Subcutaneous abdominal adipose tissue (tissue), 5 donors: ENCODE measurements around the gene MUC5AC.

Experiments used
- H3K27ac ChIP-seq: one replicate; pipeline ENCODE4 v1.7.0; 2013; ENCODE audit warnings: low read depth, mild to moderate bottlenecking, inconsistent platforms, low read length, moderate library complexity
- H3K27me3 ChIP-seq, 5 donors: one replicate each; pipeline ENCODE4 v1.7.0; 2013; ENCODE audit warnings: low read length in 5 of 5, inconsistent platforms in 1 of 5; ENCODE audit not compliant: control insufficient read depth in 5 of 5, insufficient read depth in 4 of 5
- H3K36me3 ChIP-seq, 5 donors: one replicate each; pipeline ENCODE4 v1.7.0; 2013; ENCODE audit warnings: low read length in 5 of 5; ENCODE audit not compliant: control insufficient read depth in 5 of 5, insufficient read depth in 5 of 5
- H3K4me1 ChIP-seq, 5 donors: one replicate each; pipeline ENCODE4 v1.7.0; 2013; ENCODE audit warnings: low read length in 5 of 5, mild to moderate bottlenecking in 3 of 5, moderate library complexity in 1 of 5; ENCODE audit not compliant: control insufficient read depth in 5 of 5, insufficient read depth in 5 of 5
- H3K4me3 ChIP-seq, 5 donors: one replicate each; pipeline ENCODE4 v1.7.0; 2013; ENCODE audit warnings: low read length in 5 of 5, low read depth in 1 of 5
- H3K9ac ChIP-seq, 5 donors: one replicate each; pipeline ENCODE4 v1.7.0; 2013; ENCODE audit warnings: low read length in 5 of 5, mild to moderate bottlenecking in 4 of 5, moderate library complexity in 3 of 5
- H3K9me3 ChIP-seq, 5 donors: one replicate each; pipeline ENCODE4 v1.7.0; 2013; ENCODE audit warnings: low read length in 5 of 5; ENCODE audit not compliant: control insufficient read depth in 5 of 5
- donor health status: healthy.
- donor health status: healthy.
- donor health status: healthy.
- donor health status: healthy.
- donor health status: healthy.

MUC5AC gene

DNA sequence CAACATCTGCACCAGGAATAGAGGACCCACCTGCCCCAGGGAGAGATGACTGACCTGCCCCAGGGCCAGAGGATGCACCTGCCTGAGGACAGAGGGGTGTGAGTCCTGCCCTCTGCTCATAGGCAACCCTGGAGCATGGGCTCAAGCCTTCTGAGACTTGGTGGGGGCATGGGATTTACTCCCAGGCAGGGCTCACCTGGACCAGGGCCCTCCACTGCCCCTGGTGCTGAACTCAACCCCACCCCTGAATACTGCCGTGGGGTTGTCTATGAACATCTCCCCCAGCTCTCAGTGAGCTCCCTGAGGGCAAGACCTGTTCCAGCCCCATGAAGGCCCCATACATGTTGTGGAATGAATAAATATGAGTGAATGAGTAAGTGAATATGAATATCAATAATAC lies 33.8 kb upstream of the MUC5AC start:
- peaks cover 0 to 7% (median 0%) of the 10 kb centered on the region in 5 donors for H3K4me1 ChIP-seq
- H3K9me3 ChIP-seq, result peaks cover 0 to 8% (median 0%) of the 10 kb centered on the region in 5 donors
- no peak overlapping the region for H3K27ac ChIP-seq
- peaks cover 15 to 36% (median 28%) of the 10 kb centered on the region in 5 donors for H3K27me3 ChIP-seq
- no peak overlapping the region for H3K4me3 ChIP-seq
- no peak overlapping the region for H3K9ac ChIP-seq
- no peaks in the 10 kb centered on the region for H3K36me3 ChIP-seq

DNA sequence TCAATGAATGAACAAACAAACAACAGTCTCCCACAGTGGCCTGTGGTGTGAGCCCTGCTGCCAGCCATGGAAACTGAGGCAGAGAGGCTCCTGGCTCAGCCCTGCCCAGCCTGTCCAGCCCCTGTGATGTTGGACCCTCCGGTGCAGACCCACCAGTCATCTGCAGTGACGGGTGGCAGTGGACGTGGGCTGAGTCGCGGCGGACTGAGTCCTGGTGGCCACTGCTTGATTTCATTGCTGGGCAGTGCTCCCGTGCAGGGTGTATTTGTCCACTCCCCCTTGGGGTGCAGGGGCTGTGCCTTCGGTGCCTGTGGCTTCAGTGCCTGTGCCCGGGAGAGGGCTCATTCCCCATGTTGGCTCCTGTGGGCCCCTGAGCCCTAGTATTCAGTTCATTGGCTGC lies 31.9 kb upstream of the MUC5AC start:
- peaks cover 9 to 31% (median 22%) of the 10 kb centered on the region in 5 donors for H3K27me3 ChIP-seq
- H3K4me3 ChIP-seq, result no peak overlapping the region
- H3K36me3 ChIP-seq, result no peaks in the 10 kb centered on the region

DNA sequence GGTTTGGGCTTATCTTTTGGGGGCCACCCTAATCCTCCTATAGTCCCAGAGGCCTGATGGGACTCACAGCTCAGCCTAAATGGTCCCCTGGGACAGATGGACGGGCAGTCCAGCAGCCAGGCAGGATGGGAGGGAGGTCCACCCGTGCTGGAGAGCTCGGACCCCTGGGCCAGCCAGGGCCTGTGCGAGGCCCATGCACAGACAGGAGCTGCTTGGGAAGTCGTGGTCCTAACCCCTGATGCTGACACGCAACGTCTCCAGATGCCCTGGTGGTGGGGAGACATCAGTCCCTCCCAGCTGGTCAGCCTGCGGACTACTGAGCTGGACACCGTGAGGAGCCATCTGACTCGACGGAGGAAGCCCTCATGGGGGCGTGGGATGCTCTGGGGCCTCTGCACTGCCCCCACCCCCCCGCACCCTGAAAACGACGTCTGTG lies 31.2 kb upstream of the MUC5AC start:
- Histone ChIP-seq H3K9ac (no peak overlapping the region), H3K4me3 (no peak overlapping the region), H3K36me3 (no peaks in the 10 kb centered on the region), H3K9me3 (peaks cover 0 to 8% (median 0%) of the 10 kb centered on the region in 5 donors), H3K27me3 (peaks cover 7 to 29% (median 21%) of the 10 kb centered on the region in 5 donors), H3K27ac (no peak overlapping the region), H3K4me1 (peaks cover 0 to 7% (median 0%) of the 10 kb centered on the region in 5 donors)

More for the DNA sequence above, 31.9 kb upstream of the MUC5AC start:
- Histone ChIP-seq H3K9ac (no peak overlapping the region), H3K9me3 (peaks cover 0 to 8% (median 0%) of the 10 kb centered on the region in 5 donors), H3K4me1 (peaks cover 0 to 7% (median 0%) of the 10 kb centered on the region in 5 donors), H3K27ac (no peak overlapping the region)

DNA sequence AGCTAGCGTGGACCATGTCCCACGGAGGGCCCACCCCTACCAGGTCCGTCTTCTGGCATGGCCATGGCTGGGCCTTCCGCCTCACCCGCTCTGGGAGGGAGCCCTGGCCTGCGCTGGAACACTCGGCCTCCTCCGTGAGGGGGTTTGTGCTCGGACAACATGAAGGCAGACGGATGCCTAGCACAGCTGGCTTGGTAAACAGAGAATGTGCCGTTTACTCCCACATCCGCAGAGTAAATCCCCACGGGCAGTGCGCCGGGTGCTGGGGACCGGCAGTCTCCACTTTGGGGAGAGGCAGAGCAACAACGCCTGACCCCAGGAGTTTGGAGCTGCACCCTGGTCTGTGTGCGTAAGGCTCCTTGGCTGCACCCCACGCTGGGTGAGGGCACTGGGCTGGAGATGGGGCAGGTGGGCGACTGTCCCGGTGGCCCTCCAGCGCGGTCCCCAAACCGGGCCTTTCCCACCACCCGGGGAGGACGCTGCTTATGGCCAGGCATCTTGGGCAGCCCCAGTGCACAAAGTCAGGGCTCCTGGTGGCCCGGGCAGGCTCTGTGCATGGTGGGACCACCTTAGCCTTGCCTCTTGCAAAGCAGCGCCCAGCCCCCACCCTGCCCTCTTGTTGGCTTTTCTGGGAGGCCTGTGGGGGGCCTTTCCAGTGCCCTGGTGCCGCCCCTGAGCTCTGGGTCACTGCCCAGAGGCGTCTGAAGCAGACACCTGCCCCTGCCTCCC lies 30.7 kb upstream of the MUC5AC start:
- Histone ChIP-seq H3K4me1 (peaks cover 0 to 7% (median 0%) of the 10 kb centered on the region in 5 donors), H3K27me3 (peaks cover 7 to 26% (median 18%) of the 10 kb centered on the region in 5 donors), H3K36me3 (no peaks in the 10 kb centered on the region), H3K9ac (no peak overlapping the region), H3K9me3 (peaks cover 0 to 8% (median 0%) of the 10 kb centered on the region in 5 donors), H3K4me3 (no peak overlapping the region), H3K27ac (no peak overlapping the region)

DNA sequence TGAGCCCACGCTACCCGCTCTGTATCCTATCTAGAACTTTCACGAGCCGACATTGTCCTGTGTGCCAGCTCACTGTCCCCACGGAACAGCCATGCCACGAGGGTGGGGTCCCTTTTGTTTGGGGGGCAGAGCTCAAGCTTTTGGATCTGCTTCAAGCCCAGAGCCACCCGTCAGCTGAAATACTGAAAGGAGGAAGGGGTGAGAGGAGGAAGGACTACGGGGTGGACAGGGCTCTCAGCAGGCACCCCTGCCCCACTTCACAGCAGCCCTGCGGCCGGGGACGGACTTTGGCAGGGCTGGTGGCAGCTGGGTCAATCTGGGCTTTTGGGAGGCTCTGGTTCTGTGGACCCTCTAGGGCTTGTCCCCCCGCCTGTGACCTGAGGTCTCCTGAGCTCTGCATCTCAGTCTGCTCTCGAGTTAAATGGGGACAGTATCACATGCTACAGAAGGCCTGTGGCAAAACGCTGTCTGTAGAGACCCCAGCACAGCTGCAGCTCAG lies 30.0 kb upstream of the MUC5AC start:
- H3K9ac ChIP-seq, result no peak overlapping the region
- H3K27ac ChIP-seq, result no peak overlapping the region
- peaks cover 7 to 26% (median 16%) of the 10 kb centered on the region in 5 donors for H3K27me3 ChIP-seq
- no peaks in the 10 kb centered on the region for H3K36me3 ChIP-seq
- peaks cover 0 to 7% (median 0%) of the 10 kb centered on the region in 5 donors for H3K4me1 ChIP-seq
- peaks cover 0 to 5% (median 0%) of the 10 kb centered on the region in 5 donors for H3K9me3 ChIP-seq
- no peak overlapping the region for H3K4me3 ChIP-seq

DNA sequence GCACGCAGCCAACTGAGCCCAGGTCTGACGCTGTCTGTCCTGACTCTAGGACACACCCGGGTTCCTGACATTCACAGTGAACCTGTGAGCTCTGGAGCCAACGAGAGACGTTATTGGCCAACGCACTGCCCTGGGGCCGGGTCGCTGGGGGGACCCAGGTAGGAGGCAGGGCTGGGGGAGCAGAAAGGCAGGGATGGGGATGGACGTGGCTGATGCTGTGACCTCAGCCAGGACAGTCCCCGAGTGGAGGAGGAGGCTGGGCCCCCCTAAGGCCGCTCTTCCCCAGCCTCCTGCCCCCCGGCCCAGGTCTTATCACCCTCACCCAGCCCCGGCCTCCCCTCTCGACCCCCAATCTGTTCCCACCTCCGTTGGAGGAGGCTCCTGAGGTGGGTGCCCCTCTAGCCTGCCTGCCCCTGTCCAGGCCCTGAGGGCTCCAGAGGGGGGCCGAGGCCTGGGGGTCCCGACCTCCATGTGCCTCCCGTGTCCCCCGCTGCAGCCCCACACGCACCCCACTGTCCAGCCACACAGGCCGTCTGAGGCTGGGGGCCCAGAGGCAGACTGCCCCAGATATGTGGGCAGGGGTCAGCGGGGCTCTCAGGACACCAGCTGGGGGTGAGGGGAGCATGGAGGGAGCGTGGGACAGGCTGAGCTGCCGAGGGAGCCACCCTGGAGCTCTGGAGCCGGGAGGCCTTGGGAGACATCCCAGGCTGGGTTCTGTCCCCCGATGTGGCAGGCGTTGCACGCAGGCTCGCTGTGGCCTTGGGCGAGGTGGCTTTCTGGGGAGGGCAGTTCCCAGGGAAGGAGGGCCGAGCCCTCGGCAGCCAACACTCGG lies 29.2 kb upstream of the MUC5AC start:
- Histone ChIP-seq H3K9ac (no peak overlapping the region), H3K4me3 (no peak overlapping the region), H3K9me3 (peaks cover under 1 to 9% (median 7%) of the 10 kb centered on the region in 5 donors), H3K27me3 (peaks cover 5 to 24% (median 15%) of the 10 kb centered on the region in 5 donors), H3K4me1 (peaks cover 0 to 7% (median 0%) of the 10 kb centered on the region in 5 donors), H3K36me3 (no peaks in the 10 kb centered on the region), H3K27ac (no peak overlapping the region)

DNA sequence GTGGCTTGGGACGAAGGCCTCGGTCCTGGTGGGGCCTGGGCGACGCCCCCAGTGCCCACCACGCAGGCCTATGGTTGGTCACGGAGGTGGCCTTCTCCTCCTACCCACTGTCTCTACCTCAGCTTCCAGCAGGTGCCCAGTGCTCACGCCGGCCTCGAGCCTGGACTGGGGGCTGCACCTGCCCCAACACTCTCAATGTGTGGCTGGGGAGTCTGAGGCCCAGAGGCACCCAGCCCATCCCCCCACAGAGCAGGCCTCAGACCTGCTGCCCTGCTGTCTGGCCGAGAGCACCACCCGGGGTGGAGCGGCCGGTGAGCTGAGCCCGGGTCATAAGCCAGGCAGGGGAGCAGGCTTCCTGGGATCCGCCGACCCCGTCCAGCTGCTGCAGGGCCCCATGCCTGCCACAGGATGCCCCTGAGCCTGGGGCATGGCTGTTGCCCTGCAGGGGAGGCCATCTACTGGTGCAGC lies 28.6 kb upstream of the MUC5AC start:
- peaks cover 5 to 15% (median 9%) of the 10 kb centered on the region in 5 donors for H3K9me3 ChIP-seq
- peaks cover 0 to 7% (median 0%) of the 10 kb centered on the region in 5 donors for H3K4me1 ChIP-seq
- peaks cover 2 to 24% (median 12%) of the 10 kb centered on the region in 5 donors for H3K27me3 ChIP-seq
- H3K4me3 ChIP-seq, result no peak overlapping the region
- no peaks in the 10 kb centered on the region for H3K36me3 ChIP-seq
- H3K27ac ChIP-seq, result no peak overlapping the region
- no peak overlapping the region for H3K9ac ChIP-seq

DNA sequence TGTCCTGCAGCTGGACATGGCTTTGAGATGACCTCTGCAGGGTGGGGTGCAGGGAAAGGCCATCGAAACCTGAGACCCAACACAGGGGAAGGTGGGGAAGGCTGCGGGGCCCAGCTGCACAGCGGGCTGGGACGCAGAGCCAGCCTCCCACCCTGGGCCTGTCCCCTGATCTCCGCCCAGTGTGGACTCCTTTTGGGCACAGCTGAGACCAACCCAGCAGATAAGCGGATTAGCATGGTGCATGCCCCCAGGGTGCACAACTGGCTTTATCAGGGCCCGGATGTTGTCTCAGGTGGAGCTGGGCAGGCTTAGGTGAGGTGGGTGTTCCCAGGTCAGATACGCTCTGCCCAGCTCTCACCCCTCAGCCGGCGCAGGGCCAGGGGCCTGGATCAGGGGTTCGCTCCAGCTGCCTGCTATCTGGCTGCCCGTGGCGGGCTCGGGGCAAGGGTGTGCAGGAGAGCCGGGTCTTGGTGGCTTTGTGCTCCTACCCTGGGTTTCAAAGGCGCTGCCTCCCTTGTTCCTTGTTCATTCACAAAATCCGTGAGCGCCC lies 28.1 kb upstream of the MUC5AC start:
- H3K9ac ChIP-seq, result no peak overlapping the region
- no peaks in the 10 kb centered on the region for H3K36me3 ChIP-seq
- peaks cover 5 to 19% (median 14%) of the 10 kb centered on the region in 5 donors for H3K9me3 ChIP-seq
- H3K27me3 ChIP-seq, result peaks cover 2 to 24% (median 10%) of the 10 kb centered on the region in 5 donors
- peaks cover 0 to 4% (median 0%) of the 10 kb centered on the region in 5 donors for H3K4me1 ChIP-seq
- H3K4me3 ChIP-seq, result no peak overlapping the region
- no peak overlapping the region for H3K27ac ChIP-seq

DNA sequence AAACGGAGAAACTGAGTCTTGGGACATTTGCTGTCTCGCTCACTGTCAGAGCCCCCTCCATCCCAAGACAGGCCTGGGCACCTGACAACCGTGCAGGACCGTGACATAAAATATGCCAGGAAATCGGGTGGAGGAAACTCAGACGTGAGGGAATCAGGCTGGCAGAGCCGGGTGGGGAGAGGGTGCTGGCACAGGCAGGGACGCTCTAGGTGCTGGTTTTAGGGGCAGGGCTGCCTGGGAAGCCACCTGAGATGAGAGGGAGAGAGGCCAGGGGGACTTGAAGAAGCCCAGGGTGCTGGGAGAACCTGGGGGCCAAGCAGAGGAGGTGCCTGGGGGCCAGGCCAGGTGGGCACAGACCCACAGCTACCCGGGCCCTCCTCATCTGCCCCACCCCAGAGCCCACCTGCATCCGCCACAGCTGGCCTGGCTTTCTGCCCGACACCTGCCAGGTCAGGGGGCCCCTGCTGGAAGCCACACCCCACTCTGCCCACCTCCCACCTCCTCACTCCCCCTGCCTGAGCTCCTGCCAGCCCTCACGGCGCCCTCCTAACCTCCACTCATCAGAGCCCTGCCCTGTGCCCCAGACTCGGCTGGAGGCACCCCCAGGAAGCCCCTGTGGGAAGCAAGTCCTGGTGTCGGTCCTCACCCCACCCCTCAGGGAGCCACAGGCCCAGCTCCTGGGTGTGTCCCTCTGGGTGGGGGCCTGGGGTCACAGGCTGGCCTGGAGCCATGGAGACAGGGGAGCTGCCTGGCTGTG lies 27.3 kb upstream of the MUC5AC start:
- Histone ChIP-seq H3K4me1 (no peaks in the 10 kb centered on the region), H3K27ac (no peak overlapping the region), H3K4me3 (no peak overlapping the region), H3K9ac (no peak overlapping the region), H3K36me3 (no peaks in the 10 kb centered on the region), H3K27me3 (peaks cover 2 to 24% (median 10%) of the 10 kb centered on the region in 5 donors), H3K9me3 (peaks cover 11 to 24% (median 21%) of the 10 kb centered on the region in 5 donors)
